Measurements from ENCODE around the gene C6orf62.
A peak's percentile ranks its signal among the peaks of the same experiment; 100 is the strongest.

Gene C6orf62

DNA sequence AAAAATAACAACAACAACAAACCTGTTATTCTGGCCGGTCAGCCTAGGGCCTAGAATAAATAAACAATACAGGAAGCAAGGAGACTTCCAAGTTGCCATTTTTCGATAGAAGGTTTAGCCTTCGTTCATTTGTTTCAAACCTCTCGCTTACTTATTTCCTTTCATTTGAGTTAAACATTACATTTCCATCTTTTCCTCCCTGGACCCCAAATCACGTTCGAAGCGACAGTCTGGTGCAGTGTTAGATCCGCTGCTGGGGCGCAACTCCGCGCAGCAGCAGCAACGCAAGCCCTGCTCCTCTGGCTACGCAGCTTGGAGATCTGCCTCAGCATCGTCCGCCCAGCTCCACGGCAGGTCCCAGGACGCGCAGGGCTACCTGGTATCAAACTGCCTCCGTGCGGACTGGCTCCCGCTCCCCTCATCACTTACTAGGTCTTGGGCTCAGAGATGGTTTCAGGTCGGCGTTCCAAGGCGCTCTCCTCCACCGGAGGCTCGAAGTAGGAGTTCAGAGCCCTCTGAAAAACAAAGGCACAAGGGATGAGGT is 52.8 kb downstream of the C6orf62 start:
- Histone ChIP-seq H3K14ac (ENCODE audit: low read length) (peak overlapping the region; percentile 84), H2BK5ac (ENCODE audit: low read length) (peak overlapping the region; percentile 98), H3K4ac (ENCODE audit: low read length) (peak overlapping the region; percentile 69), H3K4me1 (ENCODE audit: control insufficient read depth in 2 of 2, insufficient read depth in 1 of 2, low read depth in 1 of 2, low read length in 2 of 2) (peaks cover 10% of the 10 kb centered on the region in 2 donors), H3K27ac (replicated peaks; ENCODE audit: low read length) (peak overlapping the region; percentile 95), H3K27me3 (ENCODE audit: control insufficient read depth in 3 of 3, insufficient read depth in 3 of 3, low read depth in 1 of 3, low read length in 3 of 3) (no peaks in the 10 kb centered on the region), H2BK120ac (ENCODE audit: low read depth, low read length) (peak overlapping the region; percentile 75), H4K8ac (ENCODE audit: low read depth, low read length) (peak overlapping the region; percentile 86), H2AK5ac (ENCODE audit: low read depth, low read length) (peak overlapping the region; percentile 78), H3K9me3 (replicated peaks in 1 of 2; ENCODE audit: control insufficient read depth in 2 of 2, insufficient read depth in 1 of 2, low read depth in 1 of 2, low read length in 2 of 2) (peaks cover 0 to 20% of the 10 kb centered on the region in 2 donors), H4K91ac (ENCODE audit: low read depth, low read length, poor library complexity) (peak overlapping the region; percentile 82), H3K36me3 (replicated peaks in 1 of 2; ENCODE audit: control insufficient read depth in 2 of 2, insufficient read depth in 2 of 2, low read length in 2 of 2) (peaks cover 6 to 44% of the 10 kb centered on the region in 2 donors), H2BK15ac (ENCODE audit: low read length) (peak overlapping the region; percentile 100), H2BK12ac (ENCODE audit: low read length) (peak overlapping the region; percentile 30), H3K79me1 (ENCODE audit: low read depth, low read length) (peaks cover 2% of the 10 kb centered on the region), H3K4me3 (ENCODE audit: low read length in 2 of 2) (peak overlapping the region; percentile 92 to 93), H3K4me2 (ENCODE audit: insufficient read depth, low read length, poor library complexity, severe bottlenecking) (peak overlapping the region; percentile 76), H3K23ac (ENCODE audit: low read depth, low read length, poor library complexity) (peak overlapping the region; percentile 96), H3K9ac (ENCODE audit: low read depth, low read length, poor library complexity) (peak overlapping the region; percentile 99), H3K18ac (ENCODE audit: low read length) (peak overlapping the region; percentile 100), H2AFZ (ENCODE audit: low read length) (peak overlapping the region; percentile 96)
- WGBS, 2 donors (ENCODE audit: extremely low coverage in 2 of 2, insufficient read length in 2 of 2, insufficient replicate concordance in 1 of 2): no CpG with 5 or more reads among the region's 26 CpGs
- peak; percentile 24 for DNase-seq (ENCODE audit: low spot score)

DNA sequence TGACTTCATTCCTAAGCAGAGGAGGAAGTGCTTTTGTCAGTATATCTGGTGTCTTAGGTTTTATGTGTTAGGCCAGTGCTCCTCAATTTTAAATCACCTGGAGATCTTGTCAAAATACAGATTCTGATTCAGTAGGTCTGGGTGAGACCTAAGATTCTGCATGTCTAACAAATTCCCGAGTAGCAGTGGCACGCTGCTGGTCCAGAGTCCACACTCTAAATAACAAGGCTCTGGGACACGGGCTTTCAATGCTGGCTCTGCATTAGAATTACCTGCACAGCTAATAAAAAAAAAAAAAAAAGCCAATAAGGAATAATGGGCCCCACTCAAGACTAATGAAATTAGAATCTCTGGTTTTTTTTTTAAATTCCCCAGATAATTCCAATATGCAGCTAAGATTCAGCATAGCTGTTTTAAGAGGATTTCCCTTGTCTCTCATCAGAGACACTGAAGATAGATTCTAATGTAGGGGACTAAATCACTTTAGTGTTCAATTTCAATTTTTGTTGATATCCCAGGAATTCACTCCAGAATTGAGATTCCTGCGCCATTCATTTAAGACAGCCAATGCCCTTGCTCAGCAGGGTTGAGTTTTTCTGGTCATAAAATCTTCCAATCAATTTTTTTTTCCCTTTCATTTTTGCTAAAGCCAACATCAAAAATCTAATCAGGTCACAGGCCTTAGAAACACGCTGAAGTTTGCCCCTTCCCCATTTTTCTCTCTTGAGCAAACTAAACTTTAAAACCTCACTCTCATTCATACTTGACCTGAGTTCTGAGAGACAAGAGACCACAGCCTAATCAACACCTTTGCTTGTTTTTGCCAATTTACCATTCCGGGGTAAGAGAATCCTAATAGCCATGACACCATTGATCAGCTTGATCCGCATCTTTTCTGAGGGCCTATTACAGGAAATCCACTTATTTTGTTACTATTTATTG is 54.6 kb downstream of the C6orf62 start:
- no peak overlapping the region for H4K8ac ChIP-seq (ENCODE audit: low read depth, low read length)
- H3K4me3 ChIP-seq (ENCODE audit: low read length in 2 of 2): peak overlapping the region in 1 of 2 donors; percentile 92

DNA sequence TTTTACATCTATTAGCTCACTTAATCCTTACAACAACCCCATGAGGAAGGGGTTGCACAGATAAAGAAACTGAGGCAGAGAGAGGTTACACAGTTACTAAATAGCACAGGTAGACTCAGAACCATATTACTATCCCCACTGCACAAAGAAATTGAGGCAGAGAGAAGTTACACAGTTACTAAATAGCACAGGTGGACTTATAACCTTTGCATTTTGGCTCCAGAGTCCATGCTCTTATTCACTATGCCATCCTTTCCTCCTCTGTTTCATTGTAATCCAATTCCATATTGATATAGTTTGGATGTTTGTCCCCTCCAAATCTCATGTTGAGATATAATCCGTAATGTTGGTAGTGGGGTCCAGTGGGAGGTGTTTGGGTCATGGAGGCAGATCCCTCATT is 55.8 kb downstream of the C6orf62 start:
- Histone ChIP-seq H3K18ac (ENCODE audit: low read length) (no peak overlapping the region), H3K4me1 (ENCODE audit: control insufficient read depth in 2 of 2, insufficient read depth in 1 of 2, low read depth in 1 of 2, low read length in 2 of 2) (peaks cover 10% of the 10 kb centered on the region in 2 donors), H3K36me3 (replicated peaks in 1 of 2; ENCODE audit: control insufficient read depth in 2 of 2, insufficient read depth in 2 of 2, low read length in 2 of 2) (peaks cover 6 to 73% of the 10 kb centered on the region in 2 donors), H3K9ac (ENCODE audit: low read depth, low read length, poor library complexity) (no peak overlapping the region), H3K27ac (replicated peaks; ENCODE audit: low read length) (no peak overlapping the region), H3K4me2 (ENCODE audit: insufficient read depth, low read length, poor library complexity, severe bottlenecking) (no peak overlapping the region), H3K9me3 (replicated peaks in 1 of 2; ENCODE audit: control insufficient read depth in 2 of 2, insufficient read depth in 1 of 2, low read depth in 1 of 2, low read length in 2 of 2) (no peaks in the 10 kb centered on the region), H4K91ac (ENCODE audit: low read depth, low read length, poor library complexity) (no peak overlapping the region), H3K4me3 (ENCODE audit: low read length in 2 of 2) (no peak overlapping the region), H2BK5ac (ENCODE audit: low read length) (no peak overlapping the region), H4K8ac (ENCODE audit: low read depth, low read length) (no peak overlapping the region), H2BK120ac (ENCODE audit: low read depth, low read length) (no peak overlapping the region), H3K4ac (ENCODE audit: low read length) (no peak overlapping the region), H3K14ac (ENCODE audit: low read length) (no peak overlapping the region), H3K23ac (ENCODE audit: low read depth, low read length, poor library complexity) (no peak overlapping the region), H2AK5ac (ENCODE audit: low read depth, low read length) (no peak overlapping the region), H3K79me1 (ENCODE audit: low read depth, low read length) (peaks cover 2% of the 10 kb centered on the region), H2AFZ (ENCODE audit: low read length) (no peak overlapping the region), H2BK12ac (ENCODE audit: low read length) (no peak overlapping the region), H2BK15ac (ENCODE audit: low read length) (no peak overlapping the region), H3K27me3 (ENCODE audit: control insufficient read depth in 3 of 3, insufficient read depth in 3 of 3, low read depth in 1 of 3, low read length in 3 of 3) (no peaks in the 10 kb centered on the region)
- no peak for DNase-seq (ENCODE audit: low spot score)
- WGBS, 2 donors (ENCODE audit: extremely low coverage in 2 of 2, insufficient read length in 2 of 2, insufficient replicate concordance in 1 of 2): no CpG with 5 or more reads among the region's 1 CpG

More for the DNA sequence above, 54.6 kb downstream of the C6orf62 start:
- DNase-seq (ENCODE audit: low spot score): no peak
- Histone ChIP-seq H3K36me3 (replicated peaks in 1 of 2; ENCODE audit: control insufficient read depth in 2 of 2, insufficient read depth in 2 of 2, low read length in 2 of 2) (peaks cover 6 to 61% of the 10 kb centered on the region in 2 donors), H3K23ac (ENCODE audit: low read depth, low read length, poor library complexity) (no peak overlapping the region), H3K27me3 (ENCODE audit: control insufficient read depth in 3 of 3, insufficient read depth in 3 of 3, low read depth in 1 of 3, low read length in 3 of 3) (no peaks in the 10 kb centered on the region), H3K27ac (replicated peaks; ENCODE audit: low read length) (no peak overlapping the region), H3K18ac (ENCODE audit: low read length) (no peak overlapping the region), H2BK15ac (ENCODE audit: low read length) (no peak overlapping the region), H3K9me3 (replicated peaks in 1 of 2; ENCODE audit: control insufficient read depth in 2 of 2, insufficient read depth in 1 of 2, low read depth in 1 of 2, low read length in 2 of 2) (peaks cover 0 to 9% of the 10 kb centered on the region in 2 donors), H3K14ac (ENCODE audit: low read length) (no peak overlapping the region), H3K9ac (ENCODE audit: low read depth, low read length, poor library complexity) (no peak overlapping the region), H2BK5ac (ENCODE audit: low read length) (no peak overlapping the region), H3K79me1 (ENCODE audit: low read depth, low read length) (peaks cover 2% of the 10 kb centered on the region), H4K91ac (ENCODE audit: low read depth, low read length, poor library complexity) (no peak overlapping the region), H2AK5ac (ENCODE audit: low read depth, low read length) (no peak overlapping the region), H3K4me2 (ENCODE audit: insufficient read depth, low read length, poor library complexity, severe bottlenecking) (no peak overlapping the region), H3K4ac (ENCODE audit: low read length) (no peak overlapping the region), H2BK12ac (ENCODE audit: low read length) (no peak overlapping the region), H3K4me1 (ENCODE audit: control insufficient read depth in 2 of 2, insufficient read depth in 1 of 2, low read depth in 1 of 2, low read length in 2 of 2) (peaks cover 10% of the 10 kb centered on the region in 2 donors), H2AFZ (ENCODE audit: low read length) (no peak overlapping the region), H2BK120ac (ENCODE audit: low read depth, low read length) (no peak overlapping the region)
- no CpG with 5 or more reads among the region's 7 CpGs for WGBS, 2 donors (ENCODE audit: extremely low coverage in 2 of 2, insufficient read length in 2 of 2, insufficient replicate concordance in 1 of 2)

DNA sequence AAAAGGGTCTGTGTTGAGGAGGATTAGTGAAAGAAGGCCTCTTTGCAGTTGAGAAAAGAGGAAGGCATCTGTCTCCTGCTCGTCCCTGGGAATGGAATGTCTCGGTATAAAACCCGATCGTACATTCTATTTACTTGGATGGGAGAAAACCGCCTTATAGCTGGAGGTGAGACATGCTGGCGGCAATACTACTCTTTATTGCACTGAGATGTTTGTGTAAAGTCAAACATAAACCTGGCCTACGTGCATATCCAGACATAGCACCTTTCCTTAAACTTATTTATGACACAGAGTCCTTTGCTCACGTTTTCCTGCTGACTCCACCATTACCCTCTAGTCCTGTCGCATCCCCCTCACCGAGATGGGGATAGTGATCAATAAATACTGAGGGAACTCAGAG is 56.7 kb downstream of the C6orf62 start:
- H4K8ac ChIP-seq (ENCODE audit: low read depth, low read length): no peak overlapping the region
- H2AFZ ChIP-seq (ENCODE audit: low read length): no peak overlapping the region
- peak overlapping the region; percentile 59 for H3K27ac ChIP-seq (replicated peaks; ENCODE audit: low read length)
- no peaks in the 10 kb centered on the region for H3K27me3 ChIP-seq (ENCODE audit: control insufficient read depth in 3 of 3, insufficient read depth in 3 of 3, low read depth in 1 of 3, low read length in 3 of 3)
- no peak overlapping the region for H3K4me2 ChIP-seq (ENCODE audit: insufficient read depth, low read length, poor library complexity, severe bottlenecking)
- no peak for DNase-seq (ENCODE audit: low spot score)
- H3K4me3 ChIP-seq (ENCODE audit: low read length in 2 of 2): no peak overlapping the region
- peaks cover 2% of the 10 kb centered on the region for H3K79me1 ChIP-seq (ENCODE audit: low read depth, low read length)
- H3K36me3 ChIP-seq (replicated peaks in 1 of 2; ENCODE audit: control insufficient read depth in 2 of 2, insufficient read depth in 2 of 2, low read length in 2 of 2): peaks cover 8 to 82% of the 10 kb centered on the region in 2 donors
- H2BK12ac ChIP-seq (ENCODE audit: low read length): no peak overlapping the region
- no peak overlapping the region for H2BK120ac ChIP-seq (ENCODE audit: low read depth, low read length)
- H4K91ac ChIP-seq (ENCODE audit: low read depth, low read length, poor library complexity): no peak overlapping the region
- H2AK5ac ChIP-seq (ENCODE audit: low read depth, low read length): no peak overlapping the region
- H3K4me1 ChIP-seq (ENCODE audit: control insufficient read depth in 2 of 2, insufficient read depth in 1 of 2, low read depth in 1 of 2, low read length in 2 of 2): peaks cover 10% of the 10 kb centered on the region in 2 donors
- H3K23ac ChIP-seq (ENCODE audit: low read depth, low read length, poor library complexity): no peak overlapping the region
- H3K18ac ChIP-seq (ENCODE audit: low read length): no peak overlapping the region
- H3K4ac ChIP-seq (ENCODE audit: low read length): no peak overlapping the region
- no peaks in the 10 kb centered on the region for H3K9me3 ChIP-seq (replicated peaks in 1 of 2; ENCODE audit: control insufficient read depth in 2 of 2, insufficient read depth in 1 of 2, low read depth in 1 of 2, low read length in 2 of 2)
- no peak overlapping the region for H3K9ac ChIP-seq (ENCODE audit: low read depth, low read length, poor library complexity)
- H3K14ac ChIP-seq (ENCODE audit: low read length): no peak overlapping the region
- no CpG with 5 or more reads among the region's 10 CpGs for WGBS, 2 donors (ENCODE audit: extremely low coverage in 2 of 2, insufficient read length in 2 of 2, insufficient replicate concordance in 1 of 2)
- no peak overlapping the region for H2BK15ac ChIP-seq (ENCODE audit: low read length)
- H2BK5ac ChIP-seq (ENCODE audit: low read length): no peak overlapping the region
